Spleen (tissue), 7 donors: Measurements from ENCODE around the gene LTBP1.
"Not testable (repeated sequence)": the region's sequence is repeated elsewhere in the genome, so short reads cannot be mapped to it uniquely, and the experiment has no call there.

ENCODE experiments used
- CTCF ChIP-seq, 11 experiments: fragments of 200-600 bp in 7 of 11; fragments of 450-650 bp in 4 of 11; sonication (generic) in 4 of 11; IDR thresholded peaks in 8 of 11; conservative IDR thresholded peaks in 3 of 11; 1 replicate in 7 of 11; 2 replicates in 4 of 11; pipeline versions ENCODE4 v1.4.0 to v1.8.0; 2016 to 2021; ENCODE audit warnings: antibody characterized with exemption in 11 of 11, inconsistent platforms in 4 of 11, mild to moderate bottlenecking in 1 of 11
- POLR2AphosphoS5 ChIP-seq, 3 donors: sonication (generic); formaldehyde crosslinking; IDR thresholded peaks; one replicate each; pipeline ENCODE4 v1.5.1; 2017; ENCODE audit warnings: antibody characterized with exemption in 3 of 3
- donor health status: DM: no; HTN: no; CAD: no; lungs with moderate emphysema.
- donor health status: DM: no; HTN: no; CAD: no.
- donor health status: DM: no; HTN: no; CAD: no.

- not testable (repeated sequence) for TF ChIP-seq CTCF (IDR thresholded peaks at IDR 0.05 in 8 of 11, conservative IDR thresholded peaks at IDR 0.05 in 3 of 11); POLR2AphosphoS5 (IDR thresholded peaks at IDR 0.05)
Observed at GRCh38 chr2:33057307-33058028, 110.7 kb downstream of the LTBP1 start.
